HG03139 (cell line): ENCODE results near the gene BRI3.
"Not testable (repeated sequence)": the region's sequence is repeated elsewhere in the genome, so short reads cannot be mapped to it uniquely, and the experiment has no call there.

ENCODE experiments used
- ATAC-seq: cut with Tn5 transposase; IDR thresholded peaks from one replicate; pipeline ENCODE4 v1.9.1; 2021; ENCODE audit not compliant: unreplicated experiment

Gene BRI3

DNA sequence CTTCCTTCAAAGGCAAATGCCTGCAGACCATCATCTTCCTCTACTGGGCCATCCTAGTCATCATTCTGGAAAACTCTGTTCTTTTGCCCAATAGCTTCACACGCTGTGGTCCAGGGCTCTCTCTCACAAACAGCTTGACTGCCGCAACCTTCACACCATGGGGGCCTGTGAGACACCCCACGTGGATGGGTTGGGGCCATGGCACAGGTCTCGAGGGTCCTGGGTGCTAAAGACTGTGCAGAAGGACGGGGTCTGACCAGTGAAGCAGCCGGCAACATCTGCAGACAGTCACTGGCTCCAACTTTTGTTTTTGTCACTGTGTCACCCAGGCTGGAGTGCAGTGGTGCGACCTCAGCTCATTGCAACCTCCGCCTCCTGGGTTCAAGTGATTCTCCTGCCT, 28.1 kb downstream of the BRI3 start:
- ATAC-seq = no peak

GRCh38 chr7:98312201-98312600, 30.7 kb downstream of the BRI3 start:
- no peak for ATAC-seq

GRCh38 chr7:98314469-98314868, 33.0 kb downstream of the BRI3 start:
- ATAC-seq = no peak

- peak; percentile 72 for ATAC-seq
Measured at GRCh38 chr7:98315318-98315993, 34.0 kb downstream of the BRI3 start.

DNA sequence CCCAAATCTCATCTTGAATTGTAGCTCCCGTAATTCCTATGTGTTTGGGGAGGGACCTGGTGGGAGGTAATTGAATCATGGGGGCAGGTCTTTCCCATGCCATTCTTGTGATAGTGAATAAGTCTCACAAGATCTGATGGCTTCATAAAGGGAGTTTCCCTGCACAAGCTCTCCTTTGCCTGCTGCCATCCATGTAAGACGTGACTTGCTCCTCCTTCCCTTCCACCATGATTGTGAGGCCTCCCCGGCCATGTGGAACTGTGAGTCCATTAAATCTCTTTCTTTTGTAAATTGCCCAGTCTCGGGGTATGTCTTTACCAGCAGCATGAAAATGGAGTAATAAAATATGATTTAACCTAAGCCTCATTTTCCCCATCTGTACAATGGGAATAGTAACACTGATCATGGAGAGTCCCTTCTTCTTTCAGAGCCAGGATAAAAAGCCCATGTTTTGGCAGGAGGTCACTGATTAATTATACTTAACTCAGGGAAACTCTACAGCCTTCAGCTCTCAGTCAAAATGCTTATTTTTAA, 34.6 kb downstream of the BRI3 start:
- ATAC-seq = not testable (repeated sequence)

DNA sequence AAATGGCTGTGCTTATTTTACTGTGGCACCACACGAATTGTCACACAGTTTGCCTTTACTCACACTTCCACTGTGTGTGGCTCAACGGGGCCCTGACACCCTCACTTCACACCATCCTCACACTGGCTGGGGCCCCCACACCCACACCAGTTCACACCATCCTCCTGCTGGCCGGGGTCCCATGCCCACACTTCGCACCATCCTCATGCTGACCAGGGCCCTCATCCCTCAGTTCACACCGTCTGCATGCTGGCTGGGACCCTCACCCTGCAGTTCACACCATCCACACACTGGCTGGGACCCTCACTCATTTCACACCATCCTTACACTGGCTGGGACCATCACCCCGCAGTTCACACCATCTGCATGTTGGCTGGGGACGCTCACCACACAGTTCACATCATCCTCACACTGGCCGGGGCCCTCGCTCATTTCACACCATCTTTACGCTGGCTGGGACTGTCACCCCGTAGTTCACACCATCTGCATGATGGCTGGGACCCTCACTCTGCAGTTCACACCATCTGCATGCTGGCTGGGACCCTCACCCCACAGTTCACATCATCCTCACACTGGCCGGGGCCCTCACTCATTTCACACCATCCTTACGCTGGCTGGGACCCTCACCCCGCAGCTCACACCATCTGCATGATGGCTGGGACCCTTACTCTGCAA, 36.0 kb downstream of the BRI3 start:
- no peak for ATAC-seq

GRCh38 chr7:98319176-98319575, 37.7 kb downstream of the BRI3 start:
- ATAC-seq = no peak

GRCh38 chr7:98321301-98321700, 39.8 kb downstream of the BRI3 start:
- no peak for ATAC-seq

DNA sequence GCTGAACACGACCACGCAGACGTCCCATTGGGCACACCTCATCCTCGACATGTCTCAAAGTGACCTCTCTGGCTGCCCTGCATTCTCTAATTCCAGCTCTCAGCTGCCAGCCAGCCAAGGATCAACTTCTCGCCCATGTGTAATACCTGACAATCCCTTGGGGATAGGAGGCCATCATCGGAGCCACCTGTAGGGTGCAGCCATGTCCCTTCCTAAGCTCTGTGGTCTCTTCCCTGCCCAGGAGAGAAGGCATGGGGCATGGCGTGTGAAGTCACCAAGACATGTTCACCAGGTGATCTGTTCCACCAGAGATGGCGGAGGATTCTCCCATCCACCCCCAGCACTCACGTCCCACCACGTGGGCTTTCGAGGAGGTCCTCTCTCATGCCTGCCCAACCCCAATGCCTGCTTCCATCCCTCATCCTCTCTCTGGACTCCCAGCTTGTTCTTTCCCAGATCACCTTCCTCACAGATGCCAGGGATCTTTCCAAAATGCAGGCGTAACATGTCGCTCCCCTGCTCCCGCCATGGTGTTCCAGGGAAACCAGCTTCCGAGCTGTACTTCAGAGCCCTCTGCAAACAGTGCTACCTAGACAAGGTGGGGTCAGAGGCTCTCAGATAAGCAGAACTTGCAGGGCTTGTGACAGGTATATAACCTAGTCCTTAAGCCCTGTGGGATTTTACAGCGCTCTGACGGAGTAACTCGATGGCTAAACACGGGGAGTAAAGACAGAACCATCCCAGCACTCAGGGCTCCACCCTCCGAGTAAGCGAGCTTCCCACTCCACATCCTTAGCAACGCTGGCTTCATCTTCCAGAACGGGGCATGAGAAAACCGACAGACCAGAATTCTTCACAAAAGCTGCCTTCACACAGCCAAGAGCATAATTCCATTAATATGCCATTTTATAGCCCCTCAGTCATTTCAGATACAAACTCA, 41.1 kb downstream of the BRI3 start:
- no peak for ATAC-seq

- ATAC-seq = no peak
Measured at GRCh38 chr7:98323597-98324322, 42.3 kb downstream of the BRI3 start.

DNA sequence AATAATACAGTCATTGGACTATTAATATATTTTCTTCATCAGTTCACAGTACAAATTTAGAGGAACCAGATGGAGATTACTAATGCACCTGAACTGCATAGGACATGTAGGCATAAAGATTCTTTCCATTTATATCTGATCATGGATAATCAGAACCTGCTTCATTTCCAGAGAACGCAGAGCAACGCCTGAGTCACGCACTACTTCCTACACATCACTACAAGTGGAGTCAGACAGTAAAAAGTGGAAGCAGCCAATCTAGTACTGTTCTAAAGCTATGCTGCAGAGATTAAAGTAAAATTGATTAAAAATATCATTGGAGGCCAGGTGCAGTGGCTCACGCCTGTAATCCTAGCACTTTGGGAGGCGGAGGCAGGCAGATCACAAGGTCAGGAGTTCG, 43.3 kb downstream of the BRI3 start:
- no peak for ATAC-seq

DNA sequence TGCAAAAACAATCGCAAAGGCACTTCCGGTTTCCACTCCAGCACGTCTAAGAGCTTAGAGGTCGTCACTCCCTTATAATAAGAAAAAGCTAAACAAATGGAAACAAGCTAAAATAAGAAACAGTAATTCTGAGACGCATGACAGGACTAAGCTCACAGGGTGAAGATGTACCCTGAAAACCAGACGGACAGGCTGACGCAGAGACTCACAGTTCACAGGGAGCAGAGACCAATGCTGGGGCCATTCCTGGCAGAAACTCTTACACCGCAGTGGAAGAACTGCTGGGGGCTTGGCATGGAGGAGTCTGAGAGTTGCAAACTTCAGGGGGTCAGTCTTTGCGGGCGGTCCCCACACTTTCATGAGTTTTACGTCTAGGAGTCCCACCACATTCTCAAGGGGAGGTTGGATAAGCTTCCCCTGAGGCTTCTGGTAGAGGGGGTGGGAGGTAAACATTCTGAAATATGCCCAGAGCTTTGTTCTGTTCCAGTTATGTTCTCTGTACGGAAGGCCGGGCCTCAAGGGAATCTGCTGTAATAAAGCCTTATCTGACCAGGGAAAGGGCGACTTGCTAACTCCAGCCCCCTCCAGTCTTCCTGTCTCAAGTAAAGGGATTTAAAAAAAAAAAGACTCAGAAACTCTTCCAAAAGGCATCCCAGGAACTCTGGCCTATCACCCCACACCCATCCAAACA, 47.8 kb downstream of the BRI3 start:
- ATAC-seq = no peak

DNA sequence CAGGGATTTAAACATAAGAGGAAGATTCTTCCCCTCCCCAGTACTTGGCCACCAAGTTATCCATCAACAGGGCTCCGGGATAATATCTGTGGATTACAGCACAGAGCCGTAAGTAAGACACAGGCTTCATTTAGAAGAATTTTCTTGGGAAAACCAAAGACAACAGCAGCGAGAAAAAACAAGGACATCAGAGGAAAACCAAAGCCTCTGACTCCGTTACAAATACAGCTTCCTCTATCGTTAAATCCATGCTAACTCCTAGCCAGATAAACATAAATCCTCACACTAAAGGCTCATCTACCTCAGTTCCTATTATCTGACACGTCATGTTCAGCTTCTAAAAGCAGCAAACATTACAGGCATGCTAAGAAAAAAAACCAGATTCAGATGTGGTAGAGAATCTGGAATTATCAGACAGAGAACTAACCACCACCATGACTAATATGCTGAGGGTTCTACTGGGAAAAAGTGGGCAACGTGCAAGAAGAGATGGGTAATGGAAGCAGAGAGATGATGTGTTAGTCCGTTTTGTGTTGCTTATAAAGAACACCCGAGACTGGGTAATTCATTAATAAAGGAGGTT, 48.4 kb downstream of the BRI3 start:
- no peak for ATAC-seq

- no peak for ATAC-seq
Measured at GRCh38 chr7:98330926-98331529, 49.5 kb downstream of the BRI3 start.

GRCh38 chr7:98334081-98334480, 52.6 kb downstream of the BRI3 start:
- no peak for ATAC-seq

DNA sequence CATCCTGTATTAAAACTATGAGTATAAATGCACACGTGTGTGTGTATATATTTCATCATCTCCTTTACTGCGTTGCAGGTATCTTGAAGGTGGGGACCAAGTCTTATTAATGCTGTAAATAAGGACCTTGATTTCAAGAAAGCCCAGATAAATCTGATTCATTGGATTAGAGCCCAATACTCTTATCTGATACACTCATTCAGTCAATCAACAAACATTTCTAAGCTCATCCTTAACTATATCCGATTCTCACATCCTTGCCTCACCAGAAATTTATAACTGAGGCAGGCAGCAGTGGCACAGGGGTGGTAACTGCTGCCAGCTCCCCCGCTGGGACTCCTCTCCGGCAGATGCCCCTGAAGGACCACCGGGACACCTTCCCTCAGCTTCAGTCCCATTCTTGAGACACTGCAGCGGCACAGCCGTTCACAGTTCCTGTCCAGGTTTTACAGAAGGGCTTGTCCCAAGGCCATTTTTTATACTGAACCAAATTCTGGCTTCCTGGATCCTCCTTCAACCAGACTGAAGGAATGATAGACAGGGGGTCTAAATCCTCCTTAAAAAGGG, 54.0 kb downstream of the BRI3 start:
- ATAC-seq = no peak

DNA sequence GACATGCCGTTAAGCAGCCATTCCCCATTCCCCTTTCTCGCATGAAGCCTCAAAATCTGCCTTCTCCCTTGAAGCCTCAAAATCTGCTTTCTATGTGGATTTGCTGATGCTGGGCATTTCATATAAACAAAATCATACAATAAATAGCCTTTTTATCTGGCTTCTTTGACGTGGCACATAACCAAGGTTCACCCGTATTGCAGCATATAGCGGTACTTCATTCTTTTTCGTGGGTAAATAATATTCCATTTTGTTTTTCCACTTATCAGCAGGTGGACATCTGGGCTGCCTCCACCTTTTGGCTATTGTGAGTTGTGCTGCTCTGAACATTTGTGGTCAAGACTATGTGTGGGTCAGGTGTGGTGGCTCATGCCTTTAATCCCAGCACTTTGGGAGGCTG, 57.0 kb downstream of the BRI3 start:
- no peak for ATAC-seq

DNA sequence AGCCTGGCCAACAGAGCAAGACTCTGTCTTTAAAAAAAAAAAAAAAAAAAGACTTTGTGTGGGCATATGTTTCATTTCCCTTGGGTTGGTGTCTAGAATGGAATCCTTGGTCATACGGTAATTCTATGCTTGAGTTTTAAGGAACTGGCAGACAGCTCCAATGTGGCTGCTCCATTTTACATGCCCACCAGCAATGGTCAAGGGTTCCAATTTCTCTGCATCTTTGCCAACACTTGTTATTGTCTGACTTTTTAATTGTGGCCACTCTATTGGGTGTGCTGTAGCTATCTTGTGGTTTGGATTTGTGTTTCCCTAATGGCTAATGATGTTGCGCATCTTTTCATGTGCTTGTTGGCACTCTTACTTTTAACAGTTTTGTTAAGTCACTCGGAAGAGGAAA, 57.6 kb downstream of the BRI3 start:
- no peak for ATAC-seq

DNA sequence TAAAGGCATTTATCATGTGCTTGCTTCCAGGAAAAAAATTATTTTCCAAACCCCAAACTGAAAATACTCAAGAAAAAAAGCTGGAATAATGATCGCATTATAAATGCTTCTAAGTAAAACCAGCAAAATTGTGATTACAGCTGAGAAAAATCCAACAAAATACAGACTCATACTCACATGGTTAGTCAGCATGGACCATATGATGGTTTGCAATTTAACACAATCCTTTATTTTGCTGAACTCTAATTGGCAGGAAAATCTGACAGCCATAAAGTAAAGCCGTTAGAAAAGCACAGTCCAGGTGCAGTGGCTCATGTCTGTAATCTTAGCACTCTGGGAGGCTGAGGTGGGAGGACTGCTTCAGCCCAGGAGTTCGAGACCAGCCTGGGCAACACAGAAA, 59.6 kb downstream of the BRI3 start:
- no peak for ATAC-seq
